ENCODE data around the gene NT5M. TPM values are rescaled to one million over a fixed set of nuclear protein-coding genes. Genes with fewer than 3 reads are reported as not detected.

The NT5M gene
- total RNA-seq, 1 experiment from 2014 or later = 6.6 TPM

DNA sequence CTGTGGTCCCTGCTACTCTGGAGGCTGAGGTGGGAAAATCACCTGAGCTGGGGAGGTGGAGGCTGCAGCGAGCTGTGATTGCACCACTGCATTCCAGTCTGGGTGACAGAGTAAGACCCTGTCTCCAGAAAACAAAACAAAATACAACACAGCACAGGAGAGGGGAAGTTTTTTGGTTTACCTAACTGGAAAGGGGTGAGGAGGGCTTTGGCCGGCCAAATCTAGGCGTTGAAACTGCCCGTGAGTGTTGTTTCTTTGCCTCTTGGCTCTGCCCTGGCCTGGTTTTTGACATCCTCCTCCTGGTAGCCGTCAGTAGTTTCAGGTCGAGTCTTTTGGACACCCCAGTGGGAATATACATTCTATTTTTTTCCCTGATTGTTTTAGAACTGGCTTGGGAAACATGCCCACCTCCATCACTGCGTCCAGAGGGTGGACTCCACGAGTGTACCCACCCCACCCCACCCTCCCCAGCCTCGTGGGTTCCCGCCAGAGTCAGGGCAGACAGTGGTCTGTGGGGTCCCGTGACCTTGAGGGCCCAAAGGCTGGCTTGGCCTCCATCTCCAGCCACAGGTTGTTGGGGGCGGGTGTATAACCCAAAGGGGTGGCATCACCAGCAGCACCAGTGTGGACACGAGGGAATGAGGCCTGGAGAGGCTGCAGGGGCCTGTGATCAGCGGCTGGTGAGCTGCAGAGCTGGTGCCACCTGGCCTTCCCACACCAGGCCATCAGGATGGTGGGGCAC lies 42.7 kb downstream of the NT5M start:
- H3K9ac ChIP-seq (ENCODE audit: extremely low read depth, insufficient read length, low read length) = no peak overlapping the region
- no peak overlapping the region for H2BK20ac ChIP-seq (ENCODE audit: low read depth, low read length, poor library complexity, severe bottlenecking)
- no peak overlapping the region for H2AFZ ChIP-seq (ENCODE audit: low read length)
- H3K27me3 ChIP-seq (ENCODE audit: insufficient read depth, low read length) = no peaks in the 10 kb centered on the region
- H3K56ac ChIP-seq (ENCODE audit: insufficient read length, low read depth, low read length) = no peak overlapping the region
- no peak overlapping the region for H2BK15ac ChIP-seq (ENCODE audit: low read depth, low read length)
- no peak overlapping the region for H2BK120ac ChIP-seq (ENCODE audit: low read depth, low read length, poor library complexity, severe bottlenecking)
- Mint-ChIP-seq H3K27ac (peak overlapping the region in 1 of 3 experiments; percentile 27; a peak in 1 of 7 replicates), H3K9me3 (no peaks in the 10 kb centered on the region), H3K4me3 (no peak overlapping the region; a peak in 1 of 5 replicates), H3K36me3 (ENCODE audit: insufficient read depth in 1 of 3, low read depth in 3 of 3) (no peaks in the 10 kb centered on the region), H3K4me1 (peaks cover 3 to 4% of the 10 kb centered on the region in 2 experiments), H3K27me3 (ENCODE audit: low read depth) (no peaks in the 10 kb centered on the region)
- H2BK5ac ChIP-seq (ENCODE audit: insufficient read length, low read length) = no peak overlapping the region
- no peaks in the 10 kb centered on the region for H3K23me2 ChIP-seq (ENCODE audit: insufficient read length, low read depth, low read length, poor library complexity, severe bottlenecking)
- H3K9me3 ChIP-seq (ENCODE audit: control insufficient read depth, low read depth, low read length) = no peaks in the 10 kb centered on the region
- peaks cover 3% of the 10 kb centered on the region for H4K20me1 ChIP-seq (ENCODE audit: control insufficient read depth, insufficient read depth, insufficient read length)
- H4K5ac ChIP-seq (ENCODE audit: insufficient read length, low read depth, low read length) = no peak overlapping the region
- no peak overlapping the region for H3K4me2 ChIP-seq (ENCODE audit: insufficient read depth, insufficient read length, low read length)
- no peaks in the 10 kb centered on the region for H3K4me1 ChIP-seq (ENCODE audit: insufficient read depth, low read length)
- H4K91ac ChIP-seq (ENCODE audit: insufficient read length, low read depth, low read length) = no peak overlapping the region
- WGBS (ENCODE audit: extremely low coverage, insufficient read length, low lambda C conversion rate) = no CpG with 5 or more reads among the region's 14 CpGs
- no peak overlapping the region for H4K8ac ChIP-seq (replicated peaks; ENCODE audit: insufficient read length, low read depth, low read length)
- DNase-seq = no peak
- no peak overlapping the region for H2BK12ac ChIP-seq (ENCODE audit: insufficient read length, low read depth, low read length)
- no peak overlapping the region for H3K23ac ChIP-seq (ENCODE audit: insufficient read length, low read depth, low read length)
- H3K79me1 ChIP-seq (ENCODE audit: insufficient read depth, low read depth, low read length, poor library complexity, severe bottlenecking) = no peaks in the 10 kb centered on the region
- H3K4ac ChIP-seq (ENCODE audit: low read depth, low read length) = no peak overlapping the region
- H3K18ac ChIP-seq (ENCODE audit: insufficient read length, low read depth, low read length) = no peak overlapping the region
- H3K27ac ChIP-seq (ENCODE audit: insufficient read length, low read depth, low read length) = no peak overlapping the region
- no peak overlapping the region; the same call in 1 of the 2 replicates for H3K14ac ChIP-seq (ENCODE audit: insufficient read depth, low read length)
- no peaks in the 10 kb centered on the region for H3K79me2 ChIP-seq (ENCODE audit: insufficient read depth, low read length)
- H3T11ph ChIP-seq (ENCODE audit: low read length) = no peak overlapping the region
- H2AK5ac ChIP-seq (ENCODE audit: insufficient read length, low read length) = no peak overlapping the region
- TF ChIP-seq, protein P1, sequence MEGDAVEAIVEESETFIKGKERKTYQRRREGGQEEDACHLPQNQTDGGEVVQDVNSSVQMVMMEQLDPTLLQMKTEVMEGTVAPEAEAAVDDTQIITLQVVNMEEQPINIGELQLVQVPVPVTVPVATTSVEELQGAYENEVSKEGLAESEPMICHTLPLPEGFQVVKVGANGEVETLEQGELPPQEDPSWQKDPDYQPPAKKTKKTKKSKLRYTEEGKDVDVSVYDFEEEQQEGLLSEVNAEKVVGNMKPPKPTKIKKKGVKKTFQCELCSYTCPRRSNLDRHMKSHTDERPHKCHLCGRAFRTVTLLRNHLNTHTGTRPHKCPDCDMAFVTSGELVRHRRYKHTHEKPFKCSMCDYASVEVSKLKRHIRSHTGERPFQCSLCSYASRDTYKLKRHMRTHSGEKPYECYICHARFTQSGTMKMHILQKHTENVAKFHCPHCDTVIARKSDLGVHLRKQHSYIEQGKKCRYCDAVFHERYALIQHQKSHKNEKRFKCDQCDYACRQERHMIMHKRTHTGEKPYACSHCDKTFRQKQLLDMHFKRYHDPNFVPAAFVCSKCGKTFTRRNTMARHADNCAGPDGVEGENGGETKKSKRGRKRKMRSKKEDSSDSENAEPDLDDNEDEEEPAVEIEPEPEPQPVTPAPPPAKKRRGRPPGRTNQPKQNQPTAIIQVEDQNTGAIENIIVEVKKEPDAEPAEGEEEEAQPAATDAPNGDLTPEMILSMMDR (conservative IDR thresholded peaks at IDR 0.05) = no peak

Data from H9 (cell line).